Vagina (tissue), 2 donors: ENCODE measurements around the gene MAFG.

ENCODE experiments used
- CTCF ChIP-seq, 3 experiments: fragments of 450-650 bp in 2 of 3; fragments of 200-600 bp in 1 of 3; sonication (generic) in 1 of 3; IDR thresholded peaks; one replicate each; pipeline ENCODE4 v1.5.1; 2017 to 2019; ENCODE audit warnings: antibody characterized with exemption in 3 of 3, mild to moderate bottlenecking in 2 of 3, moderate library complexity in 2 of 3
- POLR2A ChIP-seq, 2 donors: fragments of 450-650 bp; IDR thresholded peaks; one replicate each; pipeline ENCODE4 v1.6.1; 2017; ENCODE audit warnings: antibody characterized with exemption in 2 of 2, mild to moderate bottlenecking in 2 of 2, moderate library complexity in 2 of 2

GRCh38 chr17:81911277-81911961 lies 16.1 kb downstream of the MAFG start, which contains the start of gene PCYT2:
- TF ChIP-seq CTCF (IDR thresholded peaks at IDR 0.05) (no peak), POLR2A (IDR thresholded peaks at IDR 0.05) (no peak)
